Hepatocyte (in vitro differentiated cells): ENCODE results near the gene LLGL1. TPM values are rescaled to one million over a fixed set of nuclear protein-coding genes. Genes with fewer than 3 reads are reported as not detected.

ENCODE experiments used
- DNase-seq: peaks from one replicate; pipeline ENCODE4 v3.0.0-alpha.2; 2016; ENCODE audit warnings: low spot score
- H2AFZ ChIP-seq: fragments of 200-600 bp; sonication (generic); 2 replicates; pipeline ENCODE4 v1.6.0; 2016; ENCODE audit warnings: antibody characterized with exemption, mild to moderate bottlenecking
- H3K27ac ChIP-seq: fragments of 200-600 bp; sonication (generic); 2 replicates; pipeline ENCODE4 v1.5.1; 2016; ENCODE audit warnings: mild to moderate bottlenecking
- H3K27me3 ChIP-seq: fragments of 200-600 bp; sonication (generic); 2 replicates; pipeline ENCODE4 v1.6.1; 2016
- H3K36me3 ChIP-seq: fragments of 200-600 bp; sonication (generic); replicated peaks from 2 replicates; pipeline ENCODE4 v1.5.1; 2016; ENCODE audit warnings: low read depth; ENCODE audit not compliant: insufficient read depth
- H3K4me1 ChIP-seq: fragments of 200-600 bp; sonication (generic); 2 replicates; pipeline ENCODE4 v1.5.1; 2016; ENCODE audit warnings: mild to moderate bottlenecking, moderate library complexity; ENCODE audit not compliant: insufficient read depth
- H3K4me2 ChIP-seq: fragments of 200-600 bp; sonication (generic); 2 replicates; pipeline ENCODE4 v1.6.0; 2016
- H3K4me3 ChIP-seq: fragments of 200-600 bp; sonication (generic); 2 replicates; pipeline ENCODE4 v1.5.1; 2016; ENCODE audit warnings: mild to moderate bottlenecking
- H3K79me2 ChIP-seq: fragments of 200-600 bp; sonication (generic); 2 replicates; pipeline ENCODE4 v1.6.0; 2017; ENCODE audit warnings: mild to moderate bottlenecking
- H3K9me2 ChIP-seq: fragments of 200-600 bp; sonication (generic); replicated peaks from 2 replicates; pipeline ENCODE4 v1.6.0; 2017; ENCODE audit warnings: mild to moderate bottlenecking; ENCODE audit not compliant: insufficient read depth
- H3K9me3 ChIP-seq: fragments of 200-600 bp; sonication (generic); 2 replicates; pipeline ENCODE4 v1.5.1; 2016; ENCODE audit warnings: low read depth, mild to moderate bottlenecking
- H4K20me1 ChIP-seq: fragments of 200-600 bp; sonication (generic); 2 replicates; pipeline ENCODE4 v1.6.0; 2016; ENCODE audit warnings: mild to moderate bottlenecking; ENCODE audit not compliant: insufficient read depth, poor library complexity, severe bottlenecking
- EZH2 ChIP-seq: fragments of 200-600 bp; sonication (generic); IDR thresholded peaks from 2 replicates; pipeline ENCODE4 v1.6.1; 2016; ENCODE audit warnings: antibody characterized with exemption, mild to moderate bottlenecking, borderline replicate concordance
- EZH2phosphoT487 ChIP-seq: fragments of 200-600 bp; sonication (generic); IDR thresholded peaks from one replicate; pipeline ENCODE4 v1.6.1; 2018; ENCODE audit warnings: antibody characterized with exemption, mild to moderate bottlenecking, low read depth, moderate library complexity; ENCODE audit not compliant: unreplicated experiment, severe bottlenecking
- WGBS: methylation state at CpG from one replicate; pipeline ENCODE4 v1.1.6; 2016; ENCODE audit warnings: low lambda C conversion rate; ENCODE audit errors: missing lambda C conversion rate; 5-methylcytosine and 5-hydroxymethylcytosine counted together
- polyA plus RNA-seq: library from polyadenylated mRNA; unstranded; fragments of >200 nt; fragmentation: Nextera tagmentation; extraction: Ambion mirVana; gene quantifications from 2 replicates; pipeline ENCODE4 v1.2.1, GENCODE V29; 2016
- total RNA-seq: library from RNA; depleted of rRNA; stranded (reverse); fragments of >200 nt; gene quantifications from 2 replicates; pipeline ENCODE4 v1.2.3, GENCODE V29; 2014
- TF ChIP-seq, protein P1 (sequence below): fragments of 200-600 bp; sonication (generic); IDR thresholded peaks from 2 replicates; pipeline ENCODE4 v1.5.1; 2016; ENCODE audit warnings: antibody characterized with exemption, mild to moderate bottlenecking; ENCODE audit not compliant: poor library complexity

LLGL1 gene
- total and polyA plus RNA-seq, 2 experiments from 2014 or later: 5.4 to 51.9 TPM

GRCh38 chr17:18186627-18186982 lies 38.8 kb upstream of the LLGL1 start:
- no peaks in the 10 kb centered on the region for H3K36me3 ChIP-seq
- H3K27me3 ChIP-seq: no peaks in the 10 kb centered on the region
- H3K9me3 ChIP-seq: no peaks in the 10 kb centered on the region
- H3K79me2 ChIP-seq: peaks cover 78% of the 10 kb centered on the region
- H3K4me2 ChIP-seq: peak overlapping the region; percentile 95
- H3K4me3 ChIP-seq: peak overlapping the region; percentile 78
- no peak for TF ChIP-seq EZH2phosphoT487
- TF ChIP-seq, protein P1, sequence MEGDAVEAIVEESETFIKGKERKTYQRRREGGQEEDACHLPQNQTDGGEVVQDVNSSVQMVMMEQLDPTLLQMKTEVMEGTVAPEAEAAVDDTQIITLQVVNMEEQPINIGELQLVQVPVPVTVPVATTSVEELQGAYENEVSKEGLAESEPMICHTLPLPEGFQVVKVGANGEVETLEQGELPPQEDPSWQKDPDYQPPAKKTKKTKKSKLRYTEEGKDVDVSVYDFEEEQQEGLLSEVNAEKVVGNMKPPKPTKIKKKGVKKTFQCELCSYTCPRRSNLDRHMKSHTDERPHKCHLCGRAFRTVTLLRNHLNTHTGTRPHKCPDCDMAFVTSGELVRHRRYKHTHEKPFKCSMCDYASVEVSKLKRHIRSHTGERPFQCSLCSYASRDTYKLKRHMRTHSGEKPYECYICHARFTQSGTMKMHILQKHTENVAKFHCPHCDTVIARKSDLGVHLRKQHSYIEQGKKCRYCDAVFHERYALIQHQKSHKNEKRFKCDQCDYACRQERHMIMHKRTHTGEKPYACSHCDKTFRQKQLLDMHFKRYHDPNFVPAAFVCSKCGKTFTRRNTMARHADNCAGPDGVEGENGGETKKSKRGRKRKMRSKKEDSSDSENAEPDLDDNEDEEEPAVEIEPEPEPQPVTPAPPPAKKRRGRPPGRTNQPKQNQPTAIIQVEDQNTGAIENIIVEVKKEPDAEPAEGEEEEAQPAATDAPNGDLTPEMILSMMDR: no peak
- TF ChIP-seq EZH2: no peak
- H3K27ac ChIP-seq: peak overlapping the region; percentile 15
- peaks cover 74% of the 10 kb centered on the region for H4K20me1 ChIP-seq
- WGBS: 58% methylated on average over 1 of the region's 1 CpG
- H3K9me2 ChIP-seq: no peaks in the 10 kb centered on the region
- no peak for DNase-seq
- H3K4me1 ChIP-seq: peaks cover 63% of the 10 kb centered on the region
- H2AFZ ChIP-seq: no peak overlapping the region

DNA sequence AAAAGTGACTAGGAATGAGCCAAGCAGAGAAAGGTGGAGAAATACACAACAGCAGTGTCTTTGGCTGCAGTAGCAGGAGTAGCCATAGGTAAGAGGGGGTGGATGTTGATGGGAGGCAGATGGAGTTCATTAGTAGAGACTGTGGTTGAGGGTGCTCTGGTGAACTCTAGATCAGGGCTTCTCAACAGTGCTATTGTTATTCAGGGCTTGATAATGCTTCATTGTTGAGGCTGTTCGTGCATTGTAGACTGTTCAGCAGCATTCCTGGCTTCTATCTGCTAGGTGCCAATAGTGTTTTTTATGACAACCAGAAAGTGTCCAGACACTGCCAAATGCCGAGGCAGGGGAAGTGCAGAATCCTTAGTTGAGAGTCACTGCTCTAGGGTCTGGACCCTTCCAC lies 38.2 kb upstream of the LLGL1 start:
- Histone ChIP-seq H3K27me3 (no peaks in the 10 kb centered on the region), H2AFZ (no peak overlapping the region), H3K4me2 (peak overlapping the region; percentile 95), H3K4me3 (peak overlapping the region; percentile 78), H3K36me3 (no peaks in the 10 kb centered on the region), H4K20me1 (peaks cover 79% of the 10 kb centered on the region), H3K27ac (peak overlapping the region; percentile 15), H3K9me2 (no peaks in the 10 kb centered on the region), H3K9me3 (no peaks in the 10 kb centered on the region), H3K79me2 (peaks cover 85% of the 10 kb centered on the region), H3K4me1 (peaks cover 56% of the 10 kb centered on the region)
- DNase-seq: no peak
- no peak for TF ChIP-seq EZH2
- no peak for TF ChIP-seq EZH2phosphoT487
- TF ChIP-seq, protein P1: no peak
- 35% methylated on average over 2 of the region's 2 CpGs for WGBS

DNA sequence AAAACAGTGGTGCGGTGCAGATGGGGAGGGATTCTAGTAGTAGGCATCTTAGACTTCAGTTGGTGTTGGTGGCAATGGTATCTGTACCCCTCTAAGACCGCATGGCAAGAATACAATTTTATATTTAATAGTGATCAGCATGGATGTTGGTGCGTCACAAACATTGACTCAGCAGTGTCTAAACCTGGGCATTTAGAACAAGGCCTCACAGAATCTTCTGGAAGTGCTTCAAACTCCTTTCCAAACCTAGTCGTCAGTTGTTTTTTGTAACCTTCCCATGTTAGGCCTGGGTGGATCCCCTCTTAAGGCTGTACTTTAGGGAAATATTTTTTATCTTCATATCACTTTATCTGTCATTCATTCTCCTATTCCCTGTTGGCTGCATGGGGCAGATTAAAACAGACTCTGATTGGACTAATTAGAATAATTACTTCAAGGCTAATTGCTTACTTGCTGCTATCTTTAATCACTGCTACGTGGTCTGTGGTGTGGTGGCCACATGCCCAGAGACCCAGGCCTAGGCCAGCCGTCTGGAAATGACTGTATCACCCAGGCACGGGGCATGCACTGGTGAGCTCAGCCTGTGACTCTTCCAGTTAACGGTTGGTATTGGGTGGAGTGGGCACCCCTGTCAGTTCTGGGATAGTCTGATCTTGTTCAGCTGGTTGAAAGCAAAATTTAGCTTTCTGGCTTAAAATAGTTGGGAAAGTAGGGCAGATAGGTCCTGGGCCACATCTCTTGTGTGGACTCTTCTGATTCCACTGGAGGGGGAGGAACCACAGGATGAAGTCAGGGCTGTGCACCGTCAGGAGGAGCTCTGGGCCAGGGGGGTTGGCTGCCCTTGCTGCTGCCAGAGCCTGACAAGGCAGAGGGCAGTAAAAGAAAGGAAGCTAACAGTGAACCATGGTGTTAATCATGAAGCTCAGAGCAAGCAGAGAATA lies 37.3 kb upstream of the LLGL1 start:
- Histone ChIP-seq H3K27ac (no peak overlapping the region), H3K4me2 (peak overlapping the region; percentile 95), H3K79me2 (peaks cover 93% of the 10 kb centered on the region), H3K4me1 (peaks cover 52% of the 10 kb centered on the region), H4K20me1 (peaks cover 86% of the 10 kb centered on the region), H3K4me3 (no peak overlapping the region), H3K27me3 (no peaks in the 10 kb centered on the region), H3K36me3 (no peaks in the 10 kb centered on the region), H3K9me2 (no peaks in the 10 kb centered on the region), H2AFZ (no peak overlapping the region), H3K9me3 (no peaks in the 10 kb centered on the region)
- TF ChIP-seq EZH2 (no peak), EZH2phosphoT487 (no peak)
- TF ChIP-seq, protein P1: no peak
- peak; percentile 34 for DNase-seq
- 74% methylated on average over 9 of the region's 9 CpGs for WGBS
